ENCODE results near the gene SCARF1.

The SCARF1 gene

GRCh38 chr17:1649844-1650501 is 4.4 kb upstream of the SCARF1 start, which contains the start of gene RILP:
TSS of gene RILP (minus strand) at chr17:1649866. CDS start at chr17:1649804, 62 bp downstream.
- Histone ChIP-seq H3K36me3 (ENCODE audit: control insufficient read depth, insufficient read depth, low read length) (peaks cover 27% of the 10 kb centered on the region), H3K23ac (ENCODE audit: low read length) (no peak within 1 kb of the TSS), H3K27ac (ENCODE audit: low read depth, low read length) (peak within 1 kb of the TSS; percentile 56), H4K5ac (ENCODE audit: low read length) (no peak within 1 kb of the TSS), H3K79me1 (ENCODE audit: low read length) (no peaks in the 10 kb centered on the region), H3K9ac (ENCODE audit: low read length) (peak within 1 kb of the TSS; percentile 73), H3K4me3 (ENCODE audit: low read length) (peak within 1 kb of the TSS; percentile 19), H3K4me2 (ENCODE audit: low read length) (peak within 1 kb of the TSS; percentile 89), H3K56ac (ENCODE audit: low read length) (peak within 1 kb of the TSS; percentile 89), H3K4me1 (ENCODE audit: control insufficient read depth, low read depth, low read length) (peaks cover 5% of the 10 kb centered on the region), H3K27me3 (ENCODE audit: insufficient read depth, low read length, poor library complexity) (no peaks in the 10 kb centered on the region), H2BK5ac (ENCODE audit: low read length) (no peak within 1 kb of the TSS), H4K8ac (ENCODE audit: low read depth, low read length) (no peak within 1 kb of the TSS), H2BK15ac (replicated peaks; ENCODE audit: low read depth) (no peak within 1 kb of the TSS), H3K18ac (ENCODE audit: low read length) (no peak within 1 kb of the TSS), H2AK5ac (ENCODE audit: low read length) (no peak within 1 kb of the TSS), H3K79me2 (ENCODE audit: control insufficient read depth, insufficient read depth, low read length) (no peaks in the 10 kb centered on the region), H3K4ac (ENCODE audit: low read depth, low read length) (no peak within 1 kb of the TSS), H2BK120ac (ENCODE audit: low read depth, low read length) (no peak within 1 kb of the TSS)
- WGBS (ENCODE audit: extremely low coverage, insufficient coverage, low lambda C conversion rate), result no CpG with 5 or more reads among the region's 23 CpGs
- peak; percentile 70 for DNase-seq

- Histone ChIP-seq H3K79me1 (ENCODE audit: low read length) (no peaks in the 10 kb centered on the region), H3K4me3 (ENCODE audit: low read length) (peak overlapping the region; percentile 19), H3K36me3 (ENCODE audit: control insufficient read depth, insufficient read depth, low read length) (peaks cover 22% of the 10 kb centered on the region), H2BK120ac (ENCODE audit: low read depth, low read length) (no peak overlapping the region), H3K56ac (ENCODE audit: low read length) (peak overlapping the region; percentile 80), H3K4ac (ENCODE audit: low read depth, low read length) (no peak overlapping the region), H3K27ac (ENCODE audit: low read depth, low read length) (peak overlapping the region; percentile 56), H2BK15ac (replicated peaks; ENCODE audit: low read depth) (no peak overlapping the region), H3K4me2 (ENCODE audit: low read length) (peak overlapping the region; percentile 51), H4K5ac (ENCODE audit: low read length) (no peak overlapping the region), H3K9ac (ENCODE audit: low read length) (peak overlapping the region; percentile 73), H3K18ac (ENCODE audit: low read length) (no peak overlapping the region), H3K79me2 (ENCODE audit: control insufficient read depth, insufficient read depth, low read length) (no peaks in the 10 kb centered on the region), H3K27me3 (ENCODE audit: insufficient read depth, low read length, poor library complexity) (no peaks in the 10 kb centered on the region), H3K4me1 (ENCODE audit: control insufficient read depth, low read depth, low read length) (peaks cover 6% of the 10 kb centered on the region), H2AK5ac (ENCODE audit: low read length) (no peak overlapping the region), H3K23ac (ENCODE audit: low read length) (no peak overlapping the region), H2BK5ac (ENCODE audit: low read length) (no peak overlapping the region), H4K8ac (ENCODE audit: low read depth, low read length) (no peak overlapping the region)
- DNase-seq, result peak; percentile 96
- no CpG with 5 or more reads among the region's 100 CpGs for WGBS (ENCODE audit: extremely low coverage, insufficient coverage, low lambda C conversion rate)
Measured at GRCh38 chr17:1648963-1649843, 3.7 kb upstream of the SCARF1 start.

- Histone ChIP-seq H3K27me3 (ENCODE audit: insufficient read depth, low read length, poor library complexity) (no peaks in the 10 kb centered on the region), H3K56ac (ENCODE audit: low read length) (peak overlapping the region; percentile 89), H4K5ac (ENCODE audit: low read length) (no peak overlapping the region), H3K79me1 (ENCODE audit: low read length) (no peaks in the 10 kb centered on the region), H3K18ac (ENCODE audit: low read length) (no peak overlapping the region), H2BK5ac (ENCODE audit: low read length) (no peak overlapping the region), H4K8ac (ENCODE audit: low read depth, low read length) (no peak overlapping the region), H3K4me2 (ENCODE audit: low read length) (peak overlapping the region; percentile 89), H2BK15ac (replicated peaks; ENCODE audit: low read depth) (no peak overlapping the region), H3K79me2 (ENCODE audit: control insufficient read depth, insufficient read depth, low read length) (no peaks in the 10 kb centered on the region), H3K4ac (ENCODE audit: low read depth, low read length) (no peak overlapping the region), H3K4me3 (ENCODE audit: low read length) (peak overlapping the region; percentile 19), H2BK120ac (ENCODE audit: low read depth, low read length) (no peak overlapping the region), H3K36me3 (ENCODE audit: control insufficient read depth, insufficient read depth, low read length) (peaks cover 14% of the 10 kb centered on the region), H3K27ac (ENCODE audit: low read depth, low read length) (peak overlapping the region; percentile 23), H3K4me1 (ENCODE audit: control insufficient read depth, low read depth, low read length) (peaks cover 8% of the 10 kb centered on the region), H3K9ac (ENCODE audit: low read length) (peak overlapping the region; percentile 73), H3K23ac (ENCODE audit: low read length) (no peak overlapping the region), H2AK5ac (ENCODE audit: low read length) (no peak overlapping the region)
- no CpG with 5 or more reads among the region's 54 CpGs for WGBS (ENCODE audit: extremely low coverage, insufficient coverage, low lambda C conversion rate)
- DNase-seq, result peak; percentile 83
Measured at GRCh38 chr17:1648173-1648962, 2.8 kb upstream of the SCARF1 start.

DNA sequence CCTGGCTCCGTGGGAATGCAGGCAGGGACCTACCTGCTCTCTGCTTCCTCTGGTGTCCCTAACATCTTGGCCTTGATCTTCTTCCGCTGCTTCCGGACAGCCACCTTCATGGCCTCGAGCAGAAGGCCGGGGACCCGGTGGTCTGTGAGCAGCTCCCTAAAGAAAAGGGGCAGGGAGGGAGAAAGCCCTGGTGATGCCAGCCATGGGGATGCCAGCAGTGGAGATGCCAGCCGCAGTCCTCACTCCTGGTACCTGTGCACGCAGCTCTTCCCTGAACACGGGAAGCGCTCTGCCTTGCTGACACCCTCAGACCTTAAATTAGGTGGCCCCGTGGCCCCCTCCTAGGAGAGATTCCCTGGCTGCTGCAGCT is 2.3 kb upstream of the SCARF1 start:
- Histone ChIP-seq H3K9ac (ENCODE audit: low read length) (peak overlapping the region; percentile 8), H3K27me3 (ENCODE audit: insufficient read depth, low read length, poor library complexity) (no peaks in the 10 kb centered on the region), H3K27ac (ENCODE audit: low read depth, low read length) (no peak overlapping the region), H3K18ac (ENCODE audit: low read length) (no peak overlapping the region), H3K36me3 (ENCODE audit: control insufficient read depth, insufficient read depth, low read length) (peaks cover 11% of the 10 kb centered on the region), H3K4me2 (ENCODE audit: low read length) (no peak overlapping the region), H3K56ac (ENCODE audit: low read length) (no peak overlapping the region), H3K23ac (ENCODE audit: low read length) (no peak overlapping the region), H3K4ac (ENCODE audit: low read depth, low read length) (no peak overlapping the region), H4K5ac (ENCODE audit: low read length) (no peak overlapping the region), H4K8ac (ENCODE audit: low read depth, low read length) (no peak overlapping the region), H2BK5ac (ENCODE audit: low read length) (no peak overlapping the region), H3K79me2 (ENCODE audit: control insufficient read depth, insufficient read depth, low read length) (no peaks in the 10 kb centered on the region), H2AK5ac (ENCODE audit: low read length) (no peak overlapping the region), H2BK120ac (ENCODE audit: low read depth, low read length) (no peak overlapping the region), H2BK15ac (replicated peaks; ENCODE audit: low read depth) (no peak overlapping the region), H3K4me1 (ENCODE audit: control insufficient read depth, low read depth, low read length) (peaks cover 8% of the 10 kb centered on the region), H3K4me3 (ENCODE audit: low read length) (no peak overlapping the region), H3K79me1 (ENCODE audit: low read length) (no peaks in the 10 kb centered on the region)
- DNase-seq, result no peak
- no CpG with 5 or more reads among the region's 11 CpGs for WGBS (ENCODE audit: extremely low coverage, insufficient coverage, low lambda C conversion rate)

DNA sequence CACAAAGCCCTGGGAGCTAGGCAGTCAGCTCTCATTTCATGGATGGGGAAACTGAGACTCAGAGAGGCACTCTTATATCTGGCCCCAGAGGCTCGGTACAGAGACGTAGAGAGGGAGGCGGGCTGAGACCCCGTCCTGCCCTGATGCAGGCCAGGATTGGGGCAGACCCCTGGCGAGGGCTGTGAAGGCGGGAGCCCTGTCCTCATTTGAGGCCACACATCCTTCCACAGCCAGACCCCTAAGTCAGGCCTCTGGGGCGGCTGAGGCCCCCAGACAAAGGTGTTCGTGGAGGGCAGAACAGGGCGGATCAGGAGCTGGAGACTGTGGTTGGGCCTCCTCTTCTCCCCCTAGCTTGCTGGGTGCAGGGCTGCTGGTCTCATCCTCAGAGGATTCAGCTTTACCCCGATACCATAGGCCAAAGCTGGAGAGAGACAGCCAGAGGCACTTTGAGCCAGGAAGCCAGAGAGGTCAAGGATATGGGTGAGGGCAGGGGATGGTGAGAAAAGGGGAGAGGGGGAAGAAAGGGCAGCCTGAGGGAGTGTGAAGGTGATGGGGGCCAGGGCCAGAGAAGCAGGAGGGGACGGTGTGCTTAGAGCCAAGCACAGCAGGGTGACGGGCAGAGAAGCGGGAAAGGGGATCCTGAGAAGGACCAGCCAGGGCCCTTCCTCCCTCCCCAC is 805 bp upstream of the SCARF1 start:
- no peak overlapping the region for H3K4me2 ChIP-seq (ENCODE audit: low read length)
- DNase-seq, result no peak
- H3K56ac ChIP-seq (ENCODE audit: low read length), result peak overlapping the region; percentile 78
- no peak overlapping the region for H3K18ac ChIP-seq (ENCODE audit: low read length)
- H3K79me2 ChIP-seq (ENCODE audit: control insufficient read depth, insufficient read depth, low read length), result no peaks in the 10 kb centered on the region
- peaks cover 8% of the 10 kb centered on the region for H3K4me1 ChIP-seq (ENCODE audit: control insufficient read depth, low read depth, low read length)
- no peak overlapping the region for H2BK120ac ChIP-seq (ENCODE audit: low read depth, low read length)
- peak overlapping the region; percentile 51 for H2AK5ac ChIP-seq (ENCODE audit: low read length)
- no peak overlapping the region for H4K8ac ChIP-seq (ENCODE audit: low read depth, low read length)
- peaks cover 4% of the 10 kb centered on the region for H3K36me3 ChIP-seq (ENCODE audit: control insufficient read depth, insufficient read depth, low read length)
- no peaks in the 10 kb centered on the region for H3K79me1 ChIP-seq (ENCODE audit: low read length)
- no peak overlapping the region for H2BK5ac ChIP-seq (ENCODE audit: low read length)
- H3K4me3 ChIP-seq (ENCODE audit: low read length), result no peak overlapping the region
- no peaks in the 10 kb centered on the region for H3K27me3 ChIP-seq (ENCODE audit: insufficient read depth, low read length, poor library complexity)
- H3K9ac ChIP-seq (ENCODE audit: low read length), result peak overlapping the region; percentile 50
- no CpG with 5 or more reads among the region's 13 CpGs for WGBS (ENCODE audit: extremely low coverage, insufficient coverage, low lambda C conversion rate)
- H2BK15ac ChIP-seq (replicated peaks; ENCODE audit: low read depth), result no peak overlapping the region
- H4K5ac ChIP-seq (ENCODE audit: low read length), result no peak overlapping the region
- no peak overlapping the region for H3K27ac ChIP-seq (ENCODE audit: low read depth, low read length)
- no peak overlapping the region for H3K23ac ChIP-seq (ENCODE audit: low read length)
- H3K4ac ChIP-seq (ENCODE audit: low read depth, low read length), result no peak overlapping the region

Data from mesendoderm (in vitro differentiated cells).